ENCODE results near the gene MEIOB.
"Not testable (repeated sequence)": the region's sequence is repeated elsewhere in the genome, so short reads cannot be mapped to it uniquely, and the experiment has no call there.

Gene MEIOB

DNA sequence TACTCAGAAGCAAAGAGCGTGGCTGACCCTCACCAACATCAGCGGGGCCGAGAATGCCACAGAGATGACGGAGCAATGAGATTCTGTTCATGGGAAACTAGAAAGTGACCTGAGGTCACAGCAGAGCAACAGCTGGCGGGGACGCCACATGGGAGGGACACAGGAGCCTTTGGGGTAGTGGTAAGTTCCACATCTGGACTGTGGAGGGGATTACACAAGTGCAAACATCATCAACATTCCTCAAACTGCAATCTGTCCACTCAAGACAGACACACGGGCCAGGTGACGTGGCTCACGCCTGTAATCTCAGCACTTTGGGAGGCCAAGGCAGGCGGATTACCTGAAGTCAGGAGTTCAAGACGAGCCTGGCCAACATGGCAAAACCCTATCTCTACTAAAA is 56.5 kb downstream of the MEIOB start:
- no peak for FAIRE-seq

DNA sequence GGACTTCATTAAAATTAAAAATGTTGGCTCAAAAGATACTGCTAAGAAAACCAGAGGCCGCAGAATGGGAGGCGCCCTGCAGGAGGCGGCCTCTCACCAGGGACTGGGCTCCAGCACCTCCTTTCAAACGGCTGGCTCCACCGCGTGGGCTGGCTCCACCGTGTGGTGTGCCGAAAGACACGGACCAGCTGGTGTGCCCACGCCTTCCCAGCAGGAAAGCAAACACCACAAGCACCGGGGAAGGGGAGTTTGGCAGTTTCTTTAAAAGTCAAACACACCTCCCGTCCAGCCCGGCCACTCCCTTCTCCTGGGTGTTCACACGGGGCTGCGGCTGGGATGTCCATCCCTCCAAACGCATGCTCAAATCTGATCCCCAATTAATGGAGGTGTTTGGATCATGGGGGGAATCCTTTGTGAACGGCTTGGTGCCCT is 59.2 kb downstream of the MEIOB start:
- DNase-seq (ENCODE audit: low spot score), result peak; percentile 26

More for the DNA sequence above, 56.5 kb downstream of the MEIOB start:
- DNase-seq (ENCODE audit: low spot score), result no peak

GRCh38 chr16:1810536-1810935 is 61.4 kb downstream of the MEIOB start:
- FAIRE-seq (no peak), DNase-seq (ENCODE audit: low spot score) (no peak)

More for the DNA sequence above, 59.2 kb downstream of the MEIOB start:
- FAIRE-seq, result no peak

- DNase-seq (ENCODE audit: low spot score), result no peak
- FAIRE-seq, result no peak
Measured at GRCh38 chr16:1810106-1810505, 61.9 kb downstream of the MEIOB start.

DNA sequence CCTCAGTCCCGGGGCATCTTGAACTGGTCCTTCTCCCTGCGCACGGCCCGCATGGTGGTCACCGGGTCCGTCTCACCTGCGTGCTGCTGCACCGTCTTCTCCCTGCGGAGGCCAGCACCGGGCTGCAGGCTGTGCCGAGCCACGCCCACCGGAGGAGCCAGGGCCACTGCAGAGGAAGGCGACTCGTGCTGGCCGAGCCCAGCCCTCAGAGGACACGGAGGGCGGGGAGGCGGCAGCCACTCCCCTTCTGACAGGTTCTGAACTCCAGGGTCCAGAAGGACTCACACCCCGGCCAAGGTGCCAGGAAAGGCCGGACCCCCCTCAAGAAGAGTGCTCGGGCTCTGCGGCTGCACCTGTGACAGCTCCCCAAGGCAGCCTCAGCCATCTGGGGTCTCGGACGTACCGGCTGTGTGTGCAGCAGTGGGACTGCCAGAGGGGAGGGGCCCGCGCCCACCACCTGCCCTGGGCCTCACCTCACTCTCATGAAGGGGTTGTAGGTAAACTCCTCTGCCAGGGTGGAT is 62.6 kb downstream of the MEIOB start:
- FAIRE-seq, result no peak
- DNase-seq (ENCODE audit: low spot score), result no peak

GRCh38 chr16:1808691-1809090 is 63.3 kb downstream of the MEIOB start:
- FAIRE-seq, result no peak
- no peak for DNase-seq (ENCODE audit: low spot score)

- DNase-seq (ENCODE audit: low spot score), result no peak
- FAIRE-seq, result no peak
Measured at GRCh38 chr16:1807626-1808025, 64.3 kb downstream of the MEIOB start.

DNA sequence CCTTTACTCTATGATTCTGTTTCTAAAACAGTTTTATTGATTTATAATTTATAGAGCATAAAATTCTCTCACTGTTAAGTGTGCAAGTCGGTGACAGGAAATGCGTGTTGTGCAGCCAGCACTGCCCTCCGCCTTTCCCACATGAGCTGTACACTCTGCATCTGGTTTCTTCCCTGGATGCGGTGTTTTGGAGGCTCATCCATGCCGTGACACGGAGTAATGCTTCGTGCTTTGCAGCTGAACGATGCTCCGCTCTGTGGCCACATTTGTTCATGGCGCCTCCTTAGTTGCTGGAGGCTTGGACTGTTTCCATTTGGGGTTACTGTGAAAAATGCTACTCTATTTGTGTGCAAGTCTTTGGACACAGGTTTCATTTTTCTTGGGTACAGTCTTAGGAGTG is 71.3 kb downstream of the MEIOB start:
- no peak for DNase-seq (ENCODE audit: low spot score)
- no peak for FAIRE-seq

DNA sequence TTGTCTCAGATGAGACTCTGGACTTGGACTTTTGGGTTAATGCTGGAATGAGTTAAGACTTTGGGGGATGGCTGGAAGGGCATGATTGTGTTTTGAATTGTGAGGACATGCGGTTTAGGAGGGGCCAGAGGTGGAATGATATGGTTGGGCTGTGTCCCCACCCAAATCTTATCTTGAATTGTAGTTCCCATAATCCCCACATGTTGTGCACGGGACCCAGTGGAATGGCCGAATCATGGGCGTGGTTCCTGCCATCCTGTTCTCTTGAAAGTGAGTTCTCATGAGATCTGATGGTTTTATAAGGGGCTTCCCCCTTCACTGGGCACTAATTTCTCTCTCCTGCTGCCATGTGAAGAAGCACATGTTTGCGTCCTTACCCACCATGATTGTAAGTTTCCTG is 72.7 kb downstream of the MEIOB start:
- DNase-seq (ENCODE audit: low spot score); FAIRE-seq: not testable (repeated sequence)

DNA sequence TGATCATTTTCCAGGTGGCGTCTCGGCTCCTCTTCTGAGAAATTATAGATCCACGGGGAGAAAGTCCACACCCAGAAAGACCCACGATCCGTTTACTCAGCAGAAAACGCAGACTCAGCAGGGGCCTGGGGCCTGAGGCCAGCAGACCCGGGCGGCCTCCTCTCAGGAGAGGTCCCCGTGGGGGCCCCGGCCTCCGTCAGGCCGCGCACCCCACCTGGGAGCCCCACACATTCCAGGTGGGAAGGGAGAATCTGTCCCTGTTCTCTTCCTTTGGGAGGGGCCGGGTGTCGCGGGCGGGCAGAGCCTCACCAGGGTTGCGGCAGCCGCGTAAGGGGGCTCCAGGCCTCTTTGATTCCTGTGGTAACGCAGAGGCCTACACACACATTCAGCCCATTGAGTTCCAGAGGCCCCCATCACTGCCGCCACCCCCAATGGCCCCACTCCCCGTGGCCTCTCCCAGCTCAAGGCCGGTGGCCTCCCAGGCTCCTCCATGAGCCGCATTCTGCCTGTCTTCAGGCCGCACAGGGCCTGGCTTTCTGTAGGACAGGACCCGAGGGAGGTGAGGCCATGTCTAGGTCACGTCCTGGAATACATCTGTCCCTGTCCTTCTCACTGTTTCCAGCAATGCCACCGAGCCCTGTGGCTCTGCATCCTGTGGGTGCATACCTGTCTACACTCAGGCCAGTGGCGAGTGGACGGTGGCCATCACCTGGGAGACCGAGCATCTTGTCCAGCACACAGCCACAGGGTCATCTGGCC is 76.9 kb downstream of the MEIOB start:
- FAIRE-seq (no peak), DNase-seq (ENCODE audit: low spot score) (no peak)

- no peak for DNase-seq (ENCODE audit: low spot score)
- FAIRE-seq, result no peak
Measured at GRCh38 chr16:1794221-1794871, 77.6 kb downstream of the MEIOB start.

GRCh38 chr16:1793578-1794220 is 78.3 kb downstream of the MEIOB start, which contains the start of gene IGFALS:
TSS of gene IGFALS (minus strand) at chr16:1793705. CDS start at chr16:1793652, 53 bp downstream.
- FAIRE-seq (no peak), DNase-seq (ENCODE audit: low spot score) (no peak)

GRCh38 chr16:1792836-1793577 is 79.0 kb downstream of the MEIOB start:
- FAIRE-seq (no peak), DNase-seq (ENCODE audit: low spot score) (no peak)

- DNase-seq (ENCODE audit: low spot score) (no peak), FAIRE-seq (no peak)
Measured at GRCh38 chr16:1791943-1792812, 79.8 kb downstream of the MEIOB start.

DNA sequence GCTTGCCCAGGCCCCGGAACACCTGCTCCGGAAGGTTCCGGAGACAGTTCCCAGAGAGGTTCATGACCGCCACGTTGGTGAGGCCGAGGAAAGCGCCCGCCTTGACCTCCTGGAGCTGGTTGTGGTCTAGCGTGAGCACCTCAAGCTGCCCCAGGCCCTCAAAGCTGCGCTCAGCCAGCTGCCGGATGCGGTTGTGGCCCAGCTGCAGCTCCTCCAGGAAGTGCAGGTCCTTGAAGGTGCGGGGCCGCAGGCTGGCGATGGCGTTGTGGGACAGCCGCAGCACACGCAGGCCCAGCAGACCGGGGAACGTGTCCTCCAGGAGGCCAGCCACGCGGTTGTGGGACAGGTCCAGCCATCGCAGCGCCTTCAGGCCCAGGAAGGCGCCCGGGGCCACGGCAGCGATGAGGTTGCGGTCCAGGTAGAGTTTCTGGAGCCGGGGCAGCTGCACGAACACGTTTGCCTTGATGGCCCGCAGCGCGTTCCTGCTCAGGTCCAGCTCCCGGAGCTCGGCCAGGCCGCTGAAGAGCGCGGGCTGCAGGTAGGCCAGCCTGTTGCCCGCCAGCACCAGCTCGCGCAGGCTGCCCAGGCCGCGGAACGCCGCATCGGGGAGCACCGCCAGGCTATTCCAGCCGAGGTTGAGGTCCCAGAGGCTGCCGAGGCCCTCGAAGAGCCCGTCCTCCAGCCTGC is 80.6 kb downstream of the MEIOB start:
- DNase-seq (ENCODE audit: low spot score) (no peak), FAIRE-seq (no peak)

GRCh38 chr16:1790611-1791255 is 81.2 kb downstream of the MEIOB start:
- FAIRE-seq, result no peak
- no peak for DNase-seq (ENCODE audit: low spot score)

GRCh38 chr16:1790261-1790610 is 81.7 kb downstream of the MEIOB start:
- DNase-seq (ENCODE audit: low spot score) (no peak), FAIRE-seq (no peak)

GRCh38 chr16:1789643-1790045 is 82.3 kb downstream of the MEIOB start:
- FAIRE-seq, result no peak
- DNase-seq (ENCODE audit: low spot score), result no peak

DNA sequence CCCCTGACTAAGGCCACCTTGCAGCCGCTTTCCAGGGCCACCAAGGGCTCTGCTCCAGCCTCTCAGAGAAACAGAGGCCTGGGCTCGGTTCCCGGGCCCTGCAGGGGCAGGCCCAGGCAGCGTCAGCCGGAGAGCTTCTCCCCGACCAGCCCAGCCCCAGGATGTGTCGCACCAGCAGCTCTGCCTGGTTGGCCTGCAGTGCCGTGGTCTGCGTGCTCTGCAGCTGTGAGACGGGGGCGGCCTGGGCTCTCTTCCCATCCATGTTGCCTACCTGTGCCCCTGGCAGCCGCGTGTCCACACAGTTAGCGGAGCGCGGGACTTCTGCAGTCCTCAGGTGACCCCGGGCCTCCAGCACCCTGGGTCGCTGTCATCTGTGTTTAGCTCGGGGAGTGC is 83.3 kb downstream of the MEIOB start:
- FAIRE-seq, result no peak
- no peak for DNase-seq (ENCODE audit: low spot score)
